ENCODE measurements around the gene MPV17L. TPM values are rescaled to one million over a fixed set of nuclear protein-coding genes. Genes with fewer than 3 reads are reported as not detected.

MPV17L gene
- total RNA-seq, 1 experiment from 2014 or later = 6.3 TPM

DNA sequence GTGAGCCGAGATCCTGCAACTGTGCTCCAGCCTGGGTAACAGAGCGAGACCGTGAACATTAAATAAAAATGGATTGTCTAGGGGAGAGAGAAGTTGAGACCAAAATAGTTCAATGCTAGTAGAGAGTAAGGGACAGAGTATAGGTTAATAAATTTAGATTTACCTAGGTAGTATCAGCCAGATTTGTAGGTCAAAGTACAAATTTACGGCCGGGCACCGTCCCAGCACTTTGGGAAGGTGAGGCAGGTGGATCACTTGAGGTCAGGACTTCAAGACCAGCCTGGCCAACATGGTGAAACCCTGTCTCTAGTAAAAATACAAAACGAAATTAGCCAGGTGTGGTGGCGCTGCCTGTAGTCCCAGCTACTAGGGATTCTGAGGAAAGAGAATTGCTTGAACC is 26.7 kb downstream of the MPV17L start:
- CTCF ChIA-PET = no interaction called here
- TF ChIP-seq, protein P1, sequence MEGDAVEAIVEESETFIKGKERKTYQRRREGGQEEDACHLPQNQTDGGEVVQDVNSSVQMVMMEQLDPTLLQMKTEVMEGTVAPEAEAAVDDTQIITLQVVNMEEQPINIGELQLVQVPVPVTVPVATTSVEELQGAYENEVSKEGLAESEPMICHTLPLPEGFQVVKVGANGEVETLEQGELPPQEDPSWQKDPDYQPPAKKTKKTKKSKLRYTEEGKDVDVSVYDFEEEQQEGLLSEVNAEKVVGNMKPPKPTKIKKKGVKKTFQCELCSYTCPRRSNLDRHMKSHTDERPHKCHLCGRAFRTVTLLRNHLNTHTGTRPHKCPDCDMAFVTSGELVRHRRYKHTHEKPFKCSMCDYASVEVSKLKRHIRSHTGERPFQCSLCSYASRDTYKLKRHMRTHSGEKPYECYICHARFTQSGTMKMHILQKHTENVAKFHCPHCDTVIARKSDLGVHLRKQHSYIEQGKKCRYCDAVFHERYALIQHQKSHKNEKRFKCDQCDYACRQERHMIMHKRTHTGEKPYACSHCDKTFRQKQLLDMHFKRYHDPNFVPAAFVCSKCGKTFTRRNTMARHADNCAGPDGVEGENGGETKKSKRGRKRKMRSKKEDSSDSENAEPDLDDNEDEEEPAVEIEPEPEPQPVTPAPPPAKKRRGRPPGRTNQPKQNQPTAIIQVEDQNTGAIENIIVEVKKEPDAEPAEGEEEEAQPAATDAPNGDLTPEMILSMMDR (conservative IDR thresholded peaks at IDR 0.05; ENCODE audit: low read depth, low read length) = no peak
- no peak for TF ChIP-seq EZH2 (IDR thresholded peaks at IDR 0.05; ENCODE audit: borderline replicate concordance, low read depth, low read length, poor library complexity, severe bottlenecking)
- POLR2A ChIA-PET (ENCODE audit: low non-redundant PET) = no interaction called here
- no peaks in the 10 kb centered on the region for H3K9me3 ChIP-seq (ENCODE audit: low read depth, low read length, poor library complexity, severe bottlenecking)
- no TSS peak for BruUV-seq (replicated peaks)
- no peak overlapping the region for H3K27ac ChIP-seq (ENCODE audit: low read depth, low read length, poor library complexity, severe bottlenecking)
- no peaks in the 10 kb centered on the region for H3K4me1 ChIP-seq (ENCODE audit: insufficient read depth, low read length, poor library complexity, severe bottlenecking)
- H3K4me3 ChIP-seq (ENCODE audit: low read depth, low read length, poor library complexity, severe bottlenecking) = no peak overlapping the region
- no peaks in the 10 kb centered on the region for H3K36me3 ChIP-seq (ENCODE audit: insufficient read depth, low read length, poor library complexity, severe bottlenecking)
- no peak for DNase-seq (ENCODE audit: low spot score)
- intact Hi-C loops (cut with micrococcal nuclease; ENCODE audit: unreplicated experiment) = no loop called here
- H3K27me3 ChIP-seq (replicated peaks; ENCODE audit: insufficient read depth, low read depth, low read length, poor library complexity) = no peaks in the 10 kb centered on the region

DNA sequence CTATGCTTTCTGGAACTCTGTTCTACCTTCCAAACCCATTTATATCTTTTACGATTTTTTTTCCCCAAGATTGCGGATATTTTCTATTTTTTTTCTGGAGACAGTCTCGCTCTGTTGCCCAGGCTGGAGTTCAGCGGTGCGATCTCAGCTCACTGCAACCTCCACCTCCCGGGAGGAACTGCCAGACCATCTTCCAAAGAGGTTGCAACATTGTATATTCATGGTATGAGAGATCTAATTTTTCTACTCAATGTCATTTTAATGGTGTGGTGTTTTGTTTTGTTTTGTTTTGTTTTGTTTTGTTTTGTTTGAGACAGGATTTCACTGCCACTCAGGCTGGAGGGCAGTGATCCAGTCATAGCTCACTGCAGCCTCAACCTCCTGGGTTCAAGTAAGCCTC is 30.3 kb downstream of the MPV17L start:
- intact Hi-C loops (cut with micrococcal nuclease; ENCODE audit: unreplicated experiment) = loop anchor here (2.0 kb wide), 2 partner anchors 125 to 279 kb away; no protein-coding TSS in a partner anchor
- no TSS peak for BruUV-seq (replicated peaks)
- no peak overlapping the region for H3K4me3 ChIP-seq (ENCODE audit: low read depth, low read length, poor library complexity, severe bottlenecking)
- ChIA-PET CTCF (interaction anchor here (0.5 kb wide), 1 partner anchor 116 kb away, joined by 9 read pairs; no protein-coding TSS in a partner anchor), POLR2A (ENCODE audit: low non-redundant PET) (no interaction called here)
- TF ChIP-seq EZH2 (IDR thresholded peaks at IDR 0.05; ENCODE audit: borderline replicate concordance, low read depth, low read length, poor library complexity, severe bottlenecking) = no peak
- TF ChIP-seq, protein P1 (conservative IDR thresholded peaks at IDR 0.05; ENCODE audit: low read depth, low read length) = no peak
- H3K4me1 ChIP-seq (ENCODE audit: insufficient read depth, low read length, poor library complexity, severe bottlenecking) = no peaks in the 10 kb centered on the region
- H3K27ac ChIP-seq (ENCODE audit: low read depth, low read length, poor library complexity, severe bottlenecking) = no peak overlapping the region
- H3K36me3 ChIP-seq (ENCODE audit: insufficient read depth, low read length, poor library complexity, severe bottlenecking) = no peaks in the 10 kb centered on the region
- H3K9me3 ChIP-seq (ENCODE audit: low read depth, low read length, poor library complexity, severe bottlenecking) = no peaks in the 10 kb centered on the region
- DNase-seq (ENCODE audit: low spot score) = no peak
- no peaks in the 10 kb centered on the region for H3K27me3 ChIP-seq (replicated peaks; ENCODE audit: insufficient read depth, low read depth, low read length, poor library complexity)

DNA sequence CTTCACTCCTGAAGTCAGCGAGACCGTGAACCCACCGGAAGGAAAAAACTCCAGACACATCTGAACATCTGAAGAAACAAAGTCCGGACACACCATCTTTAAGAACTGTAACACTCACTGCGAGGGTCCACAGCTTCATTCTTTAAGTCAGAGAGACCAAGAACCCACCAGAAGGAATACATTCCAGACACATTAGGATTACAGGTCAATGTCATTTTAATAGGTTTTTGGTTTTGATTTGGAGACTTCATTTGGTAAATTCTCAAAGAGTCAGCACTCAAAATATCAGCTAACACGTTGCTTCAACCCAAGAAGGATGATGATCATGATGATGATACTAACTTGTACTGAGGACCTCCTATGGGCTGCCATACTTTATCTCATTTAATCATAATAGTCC is 31.2 kb downstream of the MPV17L start:
- no peak for DNase-seq (ENCODE audit: low spot score)
- TF ChIP-seq, protein P1 (conservative IDR thresholded peaks at IDR 0.05; ENCODE audit: low read depth, low read length) = no peak
- TF ChIP-seq EZH2 (IDR thresholded peaks at IDR 0.05; ENCODE audit: borderline replicate concordance, low read depth, low read length, poor library complexity, severe bottlenecking) = no peak
- H3K4me3 ChIP-seq (ENCODE audit: low read depth, low read length, poor library complexity, severe bottlenecking) = no peak overlapping the region
- H3K9me3 ChIP-seq (ENCODE audit: low read depth, low read length, poor library complexity, severe bottlenecking) = no peaks in the 10 kb centered on the region
- no peaks in the 10 kb centered on the region for H3K4me1 ChIP-seq (ENCODE audit: insufficient read depth, low read length, poor library complexity, severe bottlenecking)
- BruUV-seq (replicated peaks) = no TSS peak
- CTCF ChIA-PET = no interaction called here
- H3K27me3 ChIP-seq (replicated peaks; ENCODE audit: insufficient read depth, low read depth, low read length, poor library complexity) = no peaks in the 10 kb centered on the region
- POLR2A ChIA-PET (ENCODE audit: low non-redundant PET) = no interaction called here
- intact Hi-C loops (cut with micrococcal nuclease; ENCODE audit: unreplicated experiment) = loop anchor here (2.0 kb wide), 2 partner anchors 124 to 278 kb away; no protein-coding TSS in a partner anchor
- H3K36me3 ChIP-seq (ENCODE audit: insufficient read depth, low read length, poor library complexity, severe bottlenecking) = no peaks in the 10 kb centered on the region
- no peak overlapping the region for H3K27ac ChIP-seq (ENCODE audit: low read depth, low read length, poor library complexity, severe bottlenecking)

Data from A673 (cell line).